ENCODE measurements around the gene TPM1. TPM values are rescaled to one million over a fixed set of nuclear protein-coding genes. Genes with fewer than 3 reads are reported as not detected.

Gene TPM1
- total and polyA plus RNA-seq, 9 of the 15 experiments (the other 6 are each of a cell fraction or from before 2014, with no cell fraction given) = 8.1 to 53.9 (median 43.1) TPM

DNA sequence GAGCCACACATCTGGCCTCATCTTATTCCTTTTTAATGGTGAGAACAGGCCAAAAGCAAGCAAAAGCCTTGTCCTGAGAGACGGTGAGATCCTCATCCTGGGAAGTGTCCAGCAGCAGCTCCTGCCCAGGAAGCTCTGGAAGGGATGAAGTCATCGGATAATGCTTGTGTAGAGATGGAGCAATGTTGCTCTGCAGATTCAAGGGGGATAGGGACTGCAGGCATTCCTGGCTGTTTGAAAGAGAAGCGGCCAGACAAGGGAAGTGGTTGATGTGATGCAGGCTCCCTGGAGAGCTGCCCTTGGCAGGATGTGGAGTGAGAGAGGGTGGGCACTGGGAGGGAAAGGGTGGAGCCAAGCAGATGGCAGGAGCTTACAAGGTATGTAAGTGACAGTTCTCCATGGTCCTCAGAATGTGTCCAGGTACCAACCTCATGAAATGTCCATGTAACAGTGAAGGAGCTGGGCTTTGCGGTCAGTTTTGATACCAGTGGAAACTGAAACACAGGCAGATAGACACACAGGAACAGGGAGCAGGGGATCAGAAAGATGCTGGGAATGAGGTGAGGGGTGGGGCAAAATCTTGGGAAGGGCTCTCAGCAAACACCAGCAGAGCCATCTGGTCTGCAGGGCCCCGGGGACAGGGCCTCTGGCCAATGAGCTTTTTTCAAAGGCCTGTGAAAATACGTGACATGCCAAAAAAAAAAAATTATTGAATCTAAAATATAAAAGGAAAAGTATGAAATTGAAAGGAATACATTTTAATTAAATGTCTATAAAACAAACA is 46.9 kb downstream of the TPM1 start:
- Histone ChIP-seq H3K4me2 (ENCODE audit: insufficient read depth, low read length) (no peak overlapping the region), H3K9me1 (ENCODE audit: control insufficient read depth, insufficient read depth, low read length) (no peaks in the 10 kb centered on the region), H3K27me3 (ENCODE audit: control insufficient read depth in 2 of 2, insufficient read depth in 2 of 2, low read length in 2 of 2) (0 out of 5 replicates have a peak, but pooled peaks cover 0 to 3% of the 10 kb centered on the region in 2 experiments), H2AFZ (ENCODE audit: low read depth, low read length) (no peak overlapping the region), H3K36me3 (ENCODE audit: control insufficient read depth, insufficient read depth, low read length) (no peaks in the 10 kb centered on the region), H3K9ac (ENCODE audit: insufficient read depth in 1 of 2, low read depth in 2 of 2, low read length in 2 of 2) (no peak overlapping the region), H3K27ac (ENCODE audit: extremely low read depth, low read depth, low read length) (no peak overlapping the region), H3K4me3 (no peak overlapping the region), H3K9me3 (replicated peaks; ENCODE audit: control insufficient read depth, insufficient read depth, low read depth, low read length) (no peaks in the 10 kb centered on the region), H3K79me2 (ENCODE audit: control insufficient read depth, insufficient read depth, low read length) (no peaks in the 10 kb centered on the region), H3K4me1 (replicated peaks in 1 of 2; ENCODE audit: control insufficient read depth in 2 of 2, insufficient read depth in 2 of 2, low read length in 2 of 2) (peaks cover 0 to 5% of the 10 kb centered on the region in 2 experiments; a peak in 1 of 5 replicates), H4K20me1 (replicated peaks; ENCODE audit: control insufficient read depth, insufficient read depth, low read length) (no peaks in the 10 kb centered on the region)
- in situ Hi-C loops (cut with MboI) = no loop called here
- BruUV-seq (replicated peaks) = no TSS peak
- 34% methylated on average over 6 of the region's 6 CpGs for WGBS (ENCODE audit: insufficient coverage, low coverage, missing lambda C conversion rate)
- ChIA-PET POLR2A (interaction anchor here (1.6 kb wide), 1 partner anchor 41 kb away, joined by 6 read pairs; no protein-coding TSS in a partner anchor), CTCF (ENCODE audit: low intra/inter-chr PET ratio) (no interaction called here)
- no peak for FAIRE-seq
- no peak for ATAC-seq
- no peak for DNase-seq (ENCODE audit: extremely low read depth in 1 of 4, low spot score in 3 of 4)
- intact Hi-C loops (cut with micrococcal nuclease) = no loop called here
- TF ChIP-seq LEF1 (IDR thresholded peaks at IDR 0.05) = no peak
- TF ChIP-seq POU5F1 (IDR thresholded peaks at IDR 0.05; ENCODE audit: borderline replicate concordance, low read depth, low read length, partially characterized antibody) = no peak
- TF ChIP-seq BHLHE40 (IDR thresholded peaks at IDR 0.05; ENCODE audit: low read length) = no peak
- TF ChIP-seq, protein P1, sequence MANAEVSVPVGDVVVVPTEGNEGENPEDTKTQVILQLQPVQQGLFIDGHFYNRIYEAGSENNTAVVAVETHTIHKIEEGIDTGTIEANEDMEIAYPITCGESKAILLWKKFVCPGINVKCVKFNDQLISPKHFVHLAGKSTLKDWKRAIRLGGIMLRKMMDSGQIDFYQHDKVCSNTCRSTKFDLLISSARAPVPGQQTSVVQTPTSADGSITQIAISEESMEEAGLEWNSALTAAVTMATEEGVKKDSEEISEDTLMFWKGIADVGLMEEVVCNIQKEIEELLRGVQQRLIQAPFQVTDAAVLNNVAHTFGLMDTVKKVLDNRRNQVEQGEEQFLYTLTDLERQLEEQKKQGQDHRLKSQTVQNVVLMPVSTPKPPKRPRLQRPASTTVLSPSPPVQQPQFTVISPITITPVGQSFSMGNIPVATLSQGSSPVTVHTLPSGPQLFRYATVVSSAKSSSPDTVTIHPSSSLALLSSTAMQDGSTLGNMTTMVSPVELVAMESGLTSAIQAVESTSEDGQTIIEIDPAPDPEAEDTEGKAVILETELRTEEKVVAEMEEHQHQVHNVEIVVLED (CRISPR knock-in tag; IDR thresholded peaks at IDR 0.05) = no peak
- no peak for TF ChIP-seq CBX1 (IDR thresholded peaks at IDR 0.05; ENCODE audit: low read depth)
- no peak for TF ChIP-seq ZNF197 (CRISPR knock-in tag; IDR thresholded peaks at IDR 0.05; ENCODE audit: low read depth)
- TF ChIP-seq, protein P2, sequence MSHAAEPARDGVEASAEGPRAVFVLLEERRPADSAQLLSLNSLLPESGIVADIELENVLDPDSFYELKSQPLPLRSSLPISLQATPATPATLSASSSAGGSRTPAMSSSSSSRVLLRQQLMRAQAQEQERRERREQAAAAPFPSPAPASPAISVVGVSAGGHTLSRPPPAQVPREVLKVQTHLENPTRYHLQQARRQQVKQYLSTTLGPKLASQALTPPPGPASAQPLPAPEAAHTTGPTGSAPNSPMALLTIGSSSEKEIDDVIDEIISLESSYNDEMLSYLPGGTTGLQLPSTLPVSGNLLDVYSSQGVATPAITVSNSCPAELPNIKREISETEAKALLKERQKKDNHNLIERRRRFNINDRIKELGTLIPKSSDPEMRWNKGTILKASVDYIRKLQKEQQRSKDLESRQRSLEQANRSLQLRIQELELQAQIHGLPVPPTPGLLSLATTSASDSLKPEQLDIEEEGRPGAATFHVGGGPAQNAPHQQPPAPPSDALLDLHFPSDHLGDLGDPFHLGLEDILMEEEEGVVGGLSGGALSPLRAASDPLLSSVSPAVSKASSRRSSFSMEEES (CRISPR knock-in tag; IDR thresholded peaks at IDR 0.05) = no peak
- TF ChIP-seq PYGO2 (tag; IDR thresholded peaks at IDR 0.05) = no peak
- TF ChIP-seq MAZ (CRISPR knock-in tag; conservative IDR thresholded peaks at IDR 0.05 in 1 of 2, IDR thresholded peaks at IDR 0.05 in 1 of 2) = no peak
- TF ChIP-seq ZNF311 (CRISPR knock-in tag; IDR thresholded peaks at IDR 0.05) = no peak
- TF ChIP-seq RBM39 (optimal IDR thresholded peaks at IDR 0.05; ENCODE audit: low read depth, low read length) = no peak
- TF ChIP-seq, protein P3, sequence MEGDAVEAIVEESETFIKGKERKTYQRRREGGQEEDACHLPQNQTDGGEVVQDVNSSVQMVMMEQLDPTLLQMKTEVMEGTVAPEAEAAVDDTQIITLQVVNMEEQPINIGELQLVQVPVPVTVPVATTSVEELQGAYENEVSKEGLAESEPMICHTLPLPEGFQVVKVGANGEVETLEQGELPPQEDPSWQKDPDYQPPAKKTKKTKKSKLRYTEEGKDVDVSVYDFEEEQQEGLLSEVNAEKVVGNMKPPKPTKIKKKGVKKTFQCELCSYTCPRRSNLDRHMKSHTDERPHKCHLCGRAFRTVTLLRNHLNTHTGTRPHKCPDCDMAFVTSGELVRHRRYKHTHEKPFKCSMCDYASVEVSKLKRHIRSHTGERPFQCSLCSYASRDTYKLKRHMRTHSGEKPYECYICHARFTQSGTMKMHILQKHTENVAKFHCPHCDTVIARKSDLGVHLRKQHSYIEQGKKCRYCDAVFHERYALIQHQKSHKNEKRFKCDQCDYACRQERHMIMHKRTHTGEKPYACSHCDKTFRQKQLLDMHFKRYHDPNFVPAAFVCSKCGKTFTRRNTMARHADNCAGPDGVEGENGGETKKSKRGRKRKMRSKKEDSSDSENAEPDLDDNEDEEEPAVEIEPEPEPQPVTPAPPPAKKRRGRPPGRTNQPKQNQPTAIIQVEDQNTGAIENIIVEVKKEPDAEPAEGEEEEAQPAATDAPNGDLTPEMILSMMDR (IDR thresholded peaks at IDR 0.05 in 2 of 3, conservative IDR thresholded peaks at IDR 0.05 in 1 of 3; ENCODE audit: insufficient read depth in 2 of 3, low read depth in 1 of 3, low read length in 3 of 3) = no peak
- TF ChIP-seq KLF1 (tag; IDR thresholded peaks at IDR 0.05) = no peak
- no peak for TF ChIP-seq ZNF224 (CRISPR knock-in tag; IDR thresholded peaks at IDR 0.05)
- no peak for TF ChIP-seq HNRNPLL (IDR thresholded peaks at IDR 0.05; ENCODE audit: low read depth, low read length, poor library complexity, severe bottlenecking)
- no peak for TF ChIP-seq NR2F6 (CRISPR knock-in tag; IDR thresholded peaks at IDR 0.05)
- TF ChIP-seq RB1 (IDR thresholded peaks at IDR 0.05; ENCODE audit: low read depth) = no peak
- no peak for TF ChIP-seq ZNF766 (CRISPR knock-in tag; conservative IDR thresholded peaks at IDR 0.05)
